HG03175 (cell line): ENCODE results near the gene SCAMP2.

Experiments
- ATAC-seq: cut with Tn5 transposase; IDR thresholded peaks from one replicate; pipeline ENCODE4 v1.9.1; 2021; ENCODE audit warnings: mild to moderate bottlenecking, moderate library complexity; ENCODE audit not compliant: unreplicated experiment

SCAMP2 gene

DNA sequence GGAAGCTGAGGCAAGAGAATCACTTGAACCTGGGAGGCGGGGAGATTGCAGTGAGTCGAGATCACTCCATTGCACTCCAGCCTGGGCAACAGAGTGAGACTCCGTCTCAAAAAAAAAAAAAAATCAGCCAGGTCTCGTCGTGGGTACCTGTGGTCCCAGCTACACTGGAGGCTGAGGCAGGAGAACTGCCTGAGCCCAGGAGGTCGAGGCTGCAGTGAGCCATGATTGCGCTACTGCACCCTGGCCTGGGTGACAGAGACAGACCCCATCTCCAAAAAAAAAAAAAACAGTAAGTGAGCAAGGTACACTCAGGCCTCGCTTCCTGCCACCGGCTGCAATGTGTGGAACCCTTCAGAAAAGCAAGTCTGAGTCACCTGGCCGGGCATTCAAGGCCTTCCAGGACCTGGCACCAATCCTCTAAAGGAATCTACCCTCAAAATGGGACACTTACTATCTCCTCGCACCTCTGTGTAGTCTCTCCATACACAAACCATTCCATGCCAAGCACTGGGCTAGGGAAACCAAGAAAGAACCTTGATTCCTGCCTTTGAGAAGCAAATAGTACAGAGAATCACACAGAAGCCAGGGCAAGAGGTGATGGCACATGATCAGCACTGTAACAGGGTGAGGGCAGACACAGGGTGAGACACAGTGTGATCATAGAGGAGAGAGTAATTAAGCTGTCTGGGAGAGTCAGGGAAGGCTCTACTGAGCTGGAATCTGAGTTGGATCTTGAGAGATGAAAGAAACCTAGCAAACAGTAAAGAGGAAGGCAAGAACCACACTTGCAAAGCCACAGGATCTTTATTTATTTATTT, 9.7 kb downstream of the SCAMP2 start:
- no peak for ATAC-seq

- ATAC-seq = no peak
Measured at GRCh38 chr15:74858369-74858740, 14.8 kb downstream of the SCAMP2 start.

GRCh38 chr15:74857671-74858368, 15.3 kb downstream of the SCAMP2 start:
- peak; percentile 33 for ATAC-seq

- ATAC-seq = peak; percentile 82
Measured at GRCh38 chr15:74857082-74857655, 16.0 kb downstream of the SCAMP2 start.

DNA sequence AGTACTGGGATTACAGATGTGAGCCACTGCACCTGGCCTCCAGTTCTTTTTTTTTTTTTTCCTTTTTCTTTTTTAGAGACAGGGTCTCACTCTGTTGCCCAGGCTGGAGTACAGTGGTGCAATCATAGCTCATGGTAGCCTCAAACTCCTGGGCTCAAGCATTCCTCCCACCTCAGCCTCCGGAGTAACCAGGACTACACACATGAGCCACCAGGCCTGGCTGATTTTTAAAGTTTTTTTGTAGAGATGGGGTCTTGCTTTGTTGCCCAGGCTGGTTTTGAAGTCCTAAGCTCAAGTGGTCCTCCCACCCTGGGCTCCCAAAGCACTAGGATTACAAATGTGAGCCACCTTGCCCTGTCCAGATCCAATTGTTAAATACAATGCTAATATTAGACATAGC, 16.6 kb downstream of the SCAMP2 start:
- no peak for ATAC-seq

DNA sequence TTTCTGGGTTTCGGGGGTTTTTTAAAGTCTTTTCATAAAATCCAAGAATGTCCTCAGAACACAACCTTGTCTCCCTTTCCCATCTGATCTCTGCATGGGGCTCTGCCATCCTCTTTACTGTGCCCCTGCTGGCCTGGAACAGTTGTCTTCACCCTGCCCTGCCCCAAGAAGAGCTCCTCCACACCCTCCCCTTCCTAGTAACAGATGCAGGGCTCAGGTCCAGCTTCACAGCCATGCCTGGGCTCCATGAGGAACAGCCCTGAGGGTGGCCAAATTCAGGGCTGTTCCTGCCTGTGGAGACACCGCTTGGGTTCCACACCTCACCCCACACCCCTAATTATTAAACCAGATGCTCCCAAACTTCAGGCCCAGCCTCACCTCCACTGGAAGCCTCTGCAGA, 17.3 kb downstream of the SCAMP2 start:
- no peak for ATAC-seq

DNA sequence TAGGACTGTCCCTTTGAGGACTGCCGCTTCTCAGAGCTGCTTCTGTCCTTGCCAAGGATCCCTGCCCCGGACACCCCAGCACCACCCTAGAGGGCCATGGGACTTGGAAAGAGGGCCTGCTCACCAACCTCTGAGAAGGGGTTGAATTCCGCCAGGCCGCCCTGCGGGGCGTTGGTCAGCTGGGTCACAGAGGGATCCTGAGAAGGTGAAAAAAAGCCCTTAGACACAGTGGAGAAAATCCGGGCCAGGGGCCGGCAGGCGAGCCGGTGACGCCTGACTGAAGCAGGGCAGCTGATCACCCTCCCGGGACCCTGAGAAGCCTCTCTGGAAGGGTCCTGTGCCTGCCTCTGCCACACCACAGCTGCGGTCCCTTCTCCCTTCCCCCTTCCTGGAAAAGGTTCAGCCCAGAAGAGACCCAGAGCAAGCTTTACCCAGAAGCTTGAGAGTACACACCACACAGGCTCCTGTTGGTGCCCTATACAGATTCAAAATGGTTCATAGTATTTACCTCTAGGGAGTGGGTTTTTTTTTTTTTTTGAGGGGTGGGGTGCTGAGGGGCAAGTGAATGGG, 18.6 kb downstream of the SCAMP2 start:
- ATAC-seq = no peak

DNA sequence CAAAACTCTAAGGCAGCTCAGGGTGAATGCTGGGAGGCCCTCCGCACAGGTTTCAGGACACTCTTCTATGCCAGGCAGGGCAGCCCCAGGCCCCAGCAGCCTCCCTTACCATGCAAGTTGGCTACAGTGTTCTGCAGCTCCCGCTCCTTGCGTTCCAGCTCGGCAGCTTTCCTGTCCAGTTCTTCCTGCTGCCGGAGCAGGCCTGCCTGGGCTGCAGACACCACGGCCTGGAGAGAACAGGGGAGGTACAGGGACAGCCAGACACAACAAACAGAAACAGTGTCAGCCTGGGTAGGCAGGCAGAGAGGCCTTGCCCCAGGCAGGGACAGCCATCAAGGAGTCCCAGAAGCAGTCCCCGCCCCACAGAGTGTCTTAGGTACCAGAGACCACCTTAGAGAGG, 21.2 kb downstream of the SCAMP2 start:
- no peak for ATAC-seq

DNA sequence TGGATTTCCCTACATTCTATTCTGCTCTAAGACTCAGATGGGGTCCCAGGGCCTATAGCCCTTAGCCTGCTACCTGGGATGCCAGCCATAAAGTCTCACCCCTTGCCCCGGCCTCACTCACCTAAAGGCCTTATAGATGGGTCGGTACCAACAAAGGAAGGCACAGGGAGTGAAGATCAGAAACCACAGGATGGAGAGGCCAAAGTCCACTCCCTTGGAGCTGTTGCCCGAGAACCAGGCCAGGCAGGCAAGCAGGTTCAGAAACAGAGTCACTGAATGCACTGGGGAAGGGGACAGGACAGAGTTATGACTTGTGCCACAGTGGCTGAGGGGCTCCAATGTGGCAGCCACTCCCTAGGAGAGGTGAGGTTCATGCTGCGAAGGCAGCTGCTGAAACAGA, 22.8 kb downstream of the SCAMP2 start:
- no peak for ATAC-seq

DNA sequence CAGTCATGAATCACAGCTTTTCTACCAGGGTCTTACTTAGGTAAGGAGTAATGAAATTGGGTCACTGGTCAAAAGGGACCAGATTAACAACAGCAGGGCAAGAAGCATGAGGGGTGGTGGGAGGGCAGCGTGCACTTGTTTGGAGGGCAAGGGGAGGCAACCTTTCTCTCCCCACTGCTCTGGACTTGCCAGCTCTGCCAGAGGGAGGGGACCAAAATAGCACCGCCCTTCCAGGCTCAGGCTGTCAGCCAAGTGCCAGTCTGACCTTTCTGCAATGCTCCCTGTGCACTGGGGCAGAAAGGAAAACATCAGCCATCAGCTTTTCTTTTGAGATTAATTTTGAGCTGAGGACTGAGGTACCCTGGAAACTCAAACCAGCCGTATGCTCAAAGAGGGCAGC, 25.7 kb downstream of the SCAMP2 start:
- no peak for ATAC-seq

DNA sequence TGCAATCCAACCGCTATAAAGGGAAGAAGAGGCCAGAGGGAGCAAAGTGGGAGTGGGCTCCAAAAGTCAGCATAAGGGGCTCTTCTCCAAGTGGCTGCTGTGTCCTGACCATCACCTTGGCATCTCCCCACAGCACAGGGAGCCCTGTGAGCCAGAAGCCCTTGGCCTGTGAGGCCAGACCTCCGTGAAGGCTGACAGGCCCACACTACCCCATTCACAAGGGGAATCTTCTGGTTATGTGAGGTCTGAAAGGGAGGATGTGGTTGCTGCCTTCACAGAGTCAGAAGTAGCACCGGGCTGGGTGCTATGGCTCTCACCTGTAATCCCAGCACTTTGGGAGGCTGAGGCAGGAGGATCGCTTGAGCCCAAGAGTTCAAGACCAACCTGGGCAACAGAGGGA, 27.6 kb downstream of the SCAMP2 start:
- no peak for ATAC-seq

DNA sequence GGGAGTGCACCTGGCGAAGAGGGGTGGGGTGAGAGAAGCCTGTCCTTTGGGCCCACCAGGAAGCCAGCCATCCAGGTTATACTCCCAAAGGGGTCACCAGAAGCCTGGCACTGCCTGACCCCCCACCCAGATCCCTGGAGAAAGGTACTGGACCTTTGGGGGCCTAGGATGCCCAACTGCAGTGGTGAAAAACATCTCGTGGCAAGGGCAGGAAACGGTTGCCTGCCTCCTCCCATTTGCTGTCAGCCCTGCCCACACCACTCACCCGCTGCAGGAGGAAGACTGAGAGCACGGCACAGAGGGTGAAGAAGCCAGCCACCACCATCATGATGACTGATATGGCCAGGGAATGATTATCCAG, 28.0 kb downstream of the SCAMP2 start:
- no peak for ATAC-seq

DNA sequence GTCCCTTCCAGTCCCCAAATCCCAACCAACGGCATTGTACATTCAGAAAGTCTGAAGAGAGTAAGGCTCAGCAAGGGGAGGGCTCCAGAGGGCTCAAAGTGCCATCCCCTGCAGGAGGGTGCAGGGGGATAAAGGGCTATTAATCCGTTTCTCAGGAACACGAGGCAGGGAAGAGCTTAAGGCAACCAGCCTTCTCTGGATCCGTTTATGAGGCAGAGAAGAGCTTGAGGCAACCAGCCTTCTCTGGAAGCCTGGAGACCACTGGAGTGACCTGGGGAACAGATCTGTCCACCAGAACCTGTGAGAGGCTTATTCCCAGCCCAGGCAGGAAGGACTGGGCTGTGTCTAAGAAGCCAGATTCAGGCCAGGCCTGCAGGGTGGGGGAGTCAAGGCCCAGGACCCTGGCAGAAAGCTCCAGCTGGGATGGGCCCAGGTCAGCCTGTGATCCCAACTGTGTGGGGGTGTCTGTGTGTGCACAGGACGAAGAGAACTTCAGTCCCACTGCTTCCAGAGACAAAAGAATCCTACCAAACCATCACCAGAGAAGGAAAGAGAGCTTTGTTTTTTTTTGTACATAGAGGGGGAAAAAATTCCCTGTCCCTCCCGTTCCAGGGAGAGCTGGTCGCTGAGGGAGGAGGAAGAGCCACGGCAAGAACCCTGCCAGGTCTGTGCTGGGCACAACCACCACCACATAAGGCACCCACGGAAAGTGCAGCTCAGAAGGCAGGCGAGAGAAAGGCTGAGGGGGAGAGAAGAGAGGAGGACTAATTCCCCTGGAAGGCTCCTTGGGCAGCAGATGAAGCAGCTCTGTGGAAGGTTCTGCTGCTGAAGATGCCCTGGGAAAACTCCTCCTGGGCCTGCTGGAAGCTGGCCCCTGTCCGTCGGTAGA, 28.6 kb downstream of the SCAMP2 start:
- ATAC-seq = no peak

GRCh38 chr15:74843891-74844299, 29.3 kb downstream of the SCAMP2 start:
- no peak for ATAC-seq

DNA sequence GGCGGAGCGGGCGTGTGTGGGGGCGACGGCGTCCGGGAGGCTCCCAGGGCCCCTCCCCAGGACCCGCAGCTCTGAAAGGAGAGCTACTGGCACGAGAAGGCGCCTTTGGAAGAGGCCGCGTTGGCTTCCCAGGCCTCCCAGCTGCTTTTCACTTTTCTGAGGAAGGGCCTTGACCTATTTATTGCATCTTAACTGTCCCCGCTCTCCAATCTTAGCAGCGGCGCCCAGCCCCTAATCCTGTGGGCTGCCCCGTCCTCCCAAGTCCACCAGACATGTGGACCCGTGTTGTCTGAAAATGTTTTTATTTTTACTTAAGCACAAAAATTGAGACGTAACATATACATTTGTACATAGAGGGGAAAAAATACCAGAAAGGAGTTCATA, 29.7 kb downstream of the SCAMP2 start:
- no peak for ATAC-seq

- peak; percentile 87 for ATAC-seq
Measured at GRCh38 chr15:74842581-74843444, 30.4 kb downstream of the SCAMP2 start, which contains the start of gene ULK3. TSS of gene ULK3 (minus strand) at chr15:74843156. CDS start at chr15:74843105, 51 bp downstream.

- no peak for ATAC-seq
Measured at GRCh38 chr15:74841891-74842373, 31.2 kb downstream of the SCAMP2 start.

DNA sequence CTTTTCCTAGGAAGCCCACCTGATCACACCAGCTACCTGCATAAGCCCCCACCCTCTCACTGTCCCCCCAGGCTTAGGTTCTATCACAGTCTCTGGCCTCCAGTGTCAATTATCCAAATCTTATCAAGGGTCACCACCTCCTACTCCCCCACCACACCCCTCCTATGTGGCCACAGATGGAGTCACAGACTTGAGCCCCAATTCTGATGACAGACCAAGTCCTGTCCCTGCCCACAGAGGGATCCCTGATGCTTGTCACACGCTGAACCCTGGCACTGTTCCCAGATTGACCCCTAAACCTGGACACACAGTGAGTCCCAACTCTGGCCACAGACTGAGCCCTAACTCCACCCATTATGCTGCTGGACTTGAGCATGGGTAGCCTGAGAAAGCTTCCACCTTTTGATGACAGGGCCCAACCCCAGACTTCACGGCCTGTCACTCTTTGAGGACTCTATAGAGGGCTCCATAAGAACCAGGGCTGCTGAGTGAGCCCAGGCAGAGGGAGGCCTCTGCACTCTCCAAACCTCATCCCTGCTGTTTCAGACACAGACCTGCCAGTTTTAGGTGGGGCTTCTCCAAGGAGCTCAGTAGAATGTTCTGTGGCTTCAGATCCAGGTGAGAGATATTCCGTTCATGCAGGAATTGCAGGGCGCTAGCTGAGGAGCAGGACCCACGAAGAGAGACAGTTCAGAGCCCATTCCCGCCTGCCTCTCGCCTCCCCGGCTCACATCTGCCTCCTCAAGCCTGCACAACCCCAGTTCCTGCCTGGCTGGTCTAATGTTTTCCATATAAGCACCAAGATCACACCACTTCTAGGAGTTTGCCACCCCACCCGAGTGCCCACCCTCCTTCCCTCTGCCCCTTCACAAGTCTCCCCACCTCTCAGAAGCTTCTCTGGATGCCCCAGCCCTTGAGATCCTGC, 32.1 kb downstream of the SCAMP2 start:
- ATAC-seq = no peak
